Hepatic stellate cell (primary cell): ENCODE measurements around the gene NOP58.
"Not testable (repeated sequence)": the region's sequence is repeated elsewhere in the genome, so short reads cannot be mapped to it uniquely, and the experiment has no call there.

ENCODE experiments used
- DNase-seq: peaks from one replicate; pipeline ENCODE4 v3.0.0; 2011; ENCODE audit warnings: low spot score

Gene NOP58

DNA sequence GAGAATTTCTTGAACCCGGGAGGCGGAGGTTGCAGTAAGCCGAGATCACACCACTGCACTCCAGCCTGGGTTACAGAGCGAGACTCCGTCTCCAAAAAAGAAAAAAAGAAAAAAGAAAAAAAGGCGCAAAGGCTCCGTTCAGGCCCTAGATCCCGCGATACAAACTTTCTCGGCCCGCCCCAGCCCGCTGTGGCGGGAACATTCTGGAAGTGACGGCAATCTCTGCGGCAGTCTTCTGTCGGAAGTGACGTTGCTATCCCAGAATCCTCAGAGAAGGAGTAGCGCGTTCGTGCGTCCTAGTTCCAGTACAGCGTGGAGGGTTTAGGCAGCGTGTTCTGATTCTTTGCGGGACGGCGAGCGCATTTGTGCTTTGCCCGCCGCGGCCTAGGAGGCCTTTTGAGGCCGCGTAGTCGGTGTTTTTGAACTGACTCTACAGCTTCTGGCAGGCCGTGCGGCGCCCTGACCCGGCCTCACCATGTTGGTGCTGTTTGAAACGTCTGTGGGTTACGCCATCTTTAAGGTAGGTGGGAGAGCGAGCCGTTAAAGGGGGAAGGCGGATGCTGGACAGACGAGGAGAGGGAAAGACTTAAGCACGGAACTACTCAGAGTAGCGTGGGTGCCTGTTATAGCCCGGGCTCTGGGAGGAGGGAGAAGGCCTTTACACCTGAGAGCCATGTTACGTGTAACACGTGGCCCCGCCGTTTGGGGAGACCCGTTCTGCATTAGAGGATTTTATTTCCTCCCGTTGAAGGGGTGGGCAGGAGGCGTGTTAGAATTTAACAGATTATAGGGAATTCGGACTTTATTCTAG, at the start of gene NOP58:
Gene NOP58, plus strand, starts transcription at position 297 of the 811 bp plus-strand sequence. Its CDS starts 179 bp downstream, at position 476.
- DNase-seq = peak; percentile 93

GRCh38 chr2:202221873-202222272, 43.7 kb upstream of the NOP58 start:
- DNase-seq = peak; percentile 35

DNA sequence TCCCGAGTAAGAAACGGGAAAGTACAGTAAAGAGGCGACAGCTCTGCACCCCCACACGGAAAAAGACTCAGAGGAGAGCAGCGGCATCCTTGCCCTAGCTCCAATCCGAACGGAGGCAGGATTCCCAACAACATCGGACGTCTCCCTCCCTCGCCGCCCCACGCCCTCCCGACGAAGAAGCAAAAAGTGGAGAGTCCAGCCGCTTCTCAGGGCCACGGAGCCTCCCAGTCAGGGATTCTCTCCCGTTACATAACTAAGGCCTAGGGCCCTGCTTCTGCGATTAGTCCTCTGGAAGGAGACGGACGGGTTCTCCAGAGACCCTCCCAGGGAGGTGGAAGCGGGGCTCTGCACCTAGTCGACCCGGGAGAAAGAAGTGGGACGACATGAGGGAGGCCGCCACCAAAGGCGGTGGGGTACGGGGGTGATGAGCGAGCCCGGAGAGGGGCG, 27.8 kb upstream of the NOP58 start:
- DNase-seq = peak; percentile 69

GRCh38 chr2:202238234-202239197, 27.0 kb upstream of the NOP58 start, which contains the start of gene SUMO1:
Gene SUMO1 (minus strand): TSS chr2:202238597. CDS start chr2:202238451, 146 bp downstream.
- peak; percentile 90 for DNase-seq

DNA sequence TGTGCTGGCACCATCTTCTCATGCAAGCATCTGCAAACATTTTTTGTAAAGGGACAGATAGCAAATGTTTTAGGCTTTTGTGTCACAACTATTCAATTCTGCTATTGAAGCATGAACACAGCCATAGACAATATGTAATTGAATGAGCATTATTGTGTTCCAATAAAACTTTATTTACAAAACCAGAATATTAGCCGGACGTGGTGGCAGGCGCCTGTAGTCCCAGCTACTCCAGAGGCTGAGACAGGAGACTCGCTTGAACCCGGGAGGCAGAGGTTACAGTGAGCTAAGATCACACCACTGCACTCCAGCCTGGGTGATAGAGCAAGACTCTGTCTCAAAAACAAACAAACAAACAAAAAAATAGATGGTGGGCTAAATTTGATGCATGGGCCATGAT, 17.9 kb upstream of the NOP58 start:
- not testable (repeated sequence) for DNase-seq

GRCh38 chr2:202249521-202250253, 15.9 kb upstream of the NOP58 start:
- DNase-seq = no peak

GRCh38 chr2:202251494-202251893, 14.1 kb upstream of the NOP58 start:
- DNase-seq = no peak

GRCh38 chr2:202261531-202261930, 4.0 kb upstream of the NOP58 start:
- no peak for DNase-seq

- peak; percentile 21 for DNase-seq
Observed at GRCh38 chr2:202267495-202267894, 1.9 kb downstream of the NOP58 start.

GRCh38 chr2:202269585-202269984, 4.0 kb downstream of the NOP58 start:
- no peak for DNase-seq

- no peak for DNase-seq
Observed at GRCh38 chr2:202270487-202270886, 4.9 kb downstream of the NOP58 start.

DNA sequence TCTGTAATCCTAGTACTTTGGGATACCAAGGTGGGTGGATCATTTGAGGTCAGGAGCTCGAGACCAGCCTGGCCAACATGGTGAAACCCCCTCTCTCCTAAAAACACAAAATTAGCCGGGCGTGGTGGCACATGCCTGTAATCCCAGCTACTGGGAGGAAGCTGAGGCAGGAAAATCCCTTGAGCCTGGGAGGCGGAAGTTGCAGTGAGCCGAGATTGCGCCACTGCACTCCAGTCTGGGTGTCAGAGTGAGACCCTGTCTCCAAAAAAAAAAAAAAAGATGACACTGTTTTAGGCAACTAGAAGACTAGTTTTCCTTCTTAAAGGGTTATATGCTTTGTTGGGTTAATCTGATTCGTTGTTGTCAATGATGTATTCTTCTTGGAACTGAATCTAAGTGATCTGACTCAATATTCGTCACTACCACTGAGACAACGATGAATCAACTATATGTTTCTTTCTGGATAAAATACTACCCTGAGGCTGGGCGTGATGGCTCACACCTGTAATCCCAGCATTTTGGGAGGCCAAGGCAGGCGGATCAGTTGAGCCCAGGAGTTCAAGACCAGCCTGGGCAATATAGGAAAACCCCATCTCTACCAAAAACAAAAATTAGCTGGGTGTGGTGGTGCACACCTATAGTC, 10.6 kb downstream of the NOP58 start:
- DNase-seq = not testable (repeated sequence)

GRCh38 chr2:202278036-202278760, 12.6 kb downstream of the NOP58 start:
- peak; percentile 21 for DNase-seq

DNA sequence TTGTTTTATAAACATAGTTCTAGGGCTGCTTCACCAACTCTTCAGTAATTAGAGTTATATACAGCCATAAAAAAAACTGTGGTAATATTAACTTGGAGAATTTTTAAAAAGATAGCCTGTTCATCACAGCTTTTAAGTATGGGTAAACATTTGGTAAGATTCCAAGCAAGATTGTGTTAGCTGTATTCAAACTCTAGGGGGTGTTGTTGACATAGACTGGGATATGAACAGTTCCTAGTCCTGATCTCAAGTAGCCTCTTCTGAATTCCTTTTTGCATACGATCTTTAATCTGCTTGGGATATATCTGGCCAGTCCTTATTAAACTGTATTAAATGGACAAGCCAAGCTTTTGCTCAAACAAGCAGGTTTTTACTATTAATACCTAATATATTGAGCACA, 13.4 kb downstream of the NOP58 start:
- peak; percentile 65 for DNase-seq

DNA sequence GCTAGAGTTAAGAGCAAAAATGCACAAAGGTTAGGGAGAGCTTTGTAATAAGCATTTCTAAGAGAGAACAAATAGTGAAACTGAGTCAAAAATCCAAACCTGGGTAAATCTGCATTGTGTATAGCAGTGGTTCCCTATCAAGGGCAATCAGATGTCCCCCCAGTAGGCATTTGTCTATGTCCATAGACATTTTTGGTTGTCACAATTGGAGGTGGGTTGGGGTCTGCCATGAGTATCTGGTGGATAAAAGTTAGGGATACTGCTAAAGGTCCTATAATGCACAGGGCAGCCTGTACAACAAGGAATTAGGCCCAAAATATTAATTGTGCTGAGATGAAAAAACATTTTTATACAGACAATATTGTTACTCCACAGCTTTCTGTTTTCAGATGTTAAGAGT, 21.0 kb downstream of the NOP58 start:
- no peak for DNase-seq

- DNase-seq = no peak
Observed at GRCh38 chr2:202289394-202290204, 24.0 kb downstream of the NOP58 start.

DNA sequence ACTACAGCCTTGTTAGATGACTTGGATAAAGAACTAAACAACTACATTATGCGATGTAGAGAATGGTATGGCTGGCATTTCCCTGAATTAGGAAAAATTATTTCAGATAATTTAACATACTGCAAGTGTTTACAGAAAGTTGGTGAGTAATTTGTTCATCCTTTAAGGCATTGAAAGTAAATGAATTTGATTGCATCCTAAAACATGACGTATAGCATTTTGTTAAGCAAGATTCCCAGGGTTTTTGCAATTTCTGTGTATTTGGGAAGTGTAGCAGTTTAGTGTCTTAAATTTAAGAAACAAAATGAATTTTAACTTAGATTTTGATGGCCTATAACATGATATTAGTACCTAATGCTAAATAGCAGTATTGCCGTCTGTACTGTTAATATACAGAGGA, 24.8 kb downstream of the NOP58 start:
- no peak for DNase-seq

DNA sequence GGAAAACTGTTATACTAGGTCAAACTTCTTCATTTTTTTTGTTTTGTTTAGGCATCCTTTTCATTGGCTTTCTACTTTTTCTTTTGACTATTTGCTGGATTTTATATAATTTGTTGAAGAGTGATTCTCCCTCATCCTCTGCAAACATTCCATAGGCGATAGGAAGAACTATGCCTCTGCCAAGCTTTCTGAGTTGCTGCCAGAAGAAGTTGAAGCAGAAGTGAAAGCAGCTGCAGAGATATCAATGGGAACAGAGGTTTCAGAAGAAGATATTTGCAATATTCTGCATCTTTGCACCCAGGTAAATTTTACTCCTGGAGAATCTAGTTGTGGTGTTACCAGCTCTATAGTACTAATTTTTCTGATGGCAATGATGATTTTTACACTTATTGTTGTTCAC, 25.4 kb downstream of the NOP58 start:
- DNase-seq = no peak

DNA sequence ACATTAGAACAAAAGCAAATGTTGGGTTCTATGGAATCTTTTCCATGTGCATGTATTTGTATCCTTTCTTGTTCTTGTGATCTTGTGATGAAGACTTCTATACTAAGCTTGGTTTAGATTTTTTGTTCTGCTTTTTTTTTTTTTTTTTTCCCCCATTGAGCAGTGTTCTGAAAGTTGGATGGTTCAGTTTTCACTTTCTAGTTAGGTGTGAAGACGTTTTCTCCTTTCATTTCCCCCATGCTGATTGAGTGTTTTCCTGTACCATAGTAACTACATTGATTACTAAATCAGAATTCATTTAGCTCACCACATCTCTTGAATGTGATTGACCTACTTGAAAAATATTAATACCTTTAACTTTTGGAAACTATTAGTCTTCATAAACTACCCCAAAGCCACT, 34.1 kb downstream of the NOP58 start:
- DNase-seq = no peak

GRCh38 chr2:202306034-202306433, 40.5 kb downstream of the NOP58 start:
- no peak for DNase-seq
